Peyer's patch (tissue), 4 donors: Measurements from ENCODE around the gene SUGP2.

Experiments used
- POLR2A ChIP-seq, 2 donors: fragments of 450-650 bp; IDR thresholded peaks; one replicate each; pipeline ENCODE4 v1.5.1; 2017; ENCODE audit warnings: antibody characterized with exemption in 2 of 2, mild to moderate bottlenecking in 2 of 2, moderate library complexity in 2 of 2
- TF ChIP-seq, protein P1 (sequence below), 6 experiments: fragments of 450-650 bp in 4 of 6; fragments of 200-600 bp in 2 of 6; sonication (generic) in 1 of 6; IDR thresholded peaks; one replicate each; pipeline ENCODE4 v1.5.1; 2017 to 2019; ENCODE audit warnings: antibody characterized with exemption in 6 of 6, mild to moderate bottlenecking in 3 of 6, moderate library complexity in 1 of 6

DNA sequence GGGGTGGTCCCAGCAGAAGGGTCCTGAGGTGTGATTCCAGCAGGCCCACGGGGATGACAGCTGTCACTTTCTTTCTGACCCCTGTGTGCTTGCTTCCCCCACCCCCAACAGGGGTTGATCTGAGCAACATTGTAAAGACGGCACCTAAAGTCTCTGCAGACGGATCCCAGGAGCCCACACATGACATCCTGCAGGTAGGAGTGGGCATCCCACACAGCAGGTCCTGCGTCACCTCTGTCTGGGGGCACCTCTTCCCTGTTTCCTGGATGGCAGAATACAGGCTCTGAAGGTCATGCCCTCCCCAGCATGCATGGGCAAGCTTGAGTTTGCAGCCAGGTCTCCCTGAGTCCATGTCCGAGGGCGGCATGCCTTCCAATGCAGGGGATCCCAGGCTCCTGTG is 10.6 kb upstream of the SUGP2 start:
- TF ChIP-seq, protein P1, sequence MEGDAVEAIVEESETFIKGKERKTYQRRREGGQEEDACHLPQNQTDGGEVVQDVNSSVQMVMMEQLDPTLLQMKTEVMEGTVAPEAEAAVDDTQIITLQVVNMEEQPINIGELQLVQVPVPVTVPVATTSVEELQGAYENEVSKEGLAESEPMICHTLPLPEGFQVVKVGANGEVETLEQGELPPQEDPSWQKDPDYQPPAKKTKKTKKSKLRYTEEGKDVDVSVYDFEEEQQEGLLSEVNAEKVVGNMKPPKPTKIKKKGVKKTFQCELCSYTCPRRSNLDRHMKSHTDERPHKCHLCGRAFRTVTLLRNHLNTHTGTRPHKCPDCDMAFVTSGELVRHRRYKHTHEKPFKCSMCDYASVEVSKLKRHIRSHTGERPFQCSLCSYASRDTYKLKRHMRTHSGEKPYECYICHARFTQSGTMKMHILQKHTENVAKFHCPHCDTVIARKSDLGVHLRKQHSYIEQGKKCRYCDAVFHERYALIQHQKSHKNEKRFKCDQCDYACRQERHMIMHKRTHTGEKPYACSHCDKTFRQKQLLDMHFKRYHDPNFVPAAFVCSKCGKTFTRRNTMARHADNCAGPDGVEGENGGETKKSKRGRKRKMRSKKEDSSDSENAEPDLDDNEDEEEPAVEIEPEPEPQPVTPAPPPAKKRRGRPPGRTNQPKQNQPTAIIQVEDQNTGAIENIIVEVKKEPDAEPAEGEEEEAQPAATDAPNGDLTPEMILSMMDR (IDR thresholded peaks at IDR 0.05), result no peak
- no peak for TF ChIP-seq POLR2A (IDR thresholded peaks at IDR 0.05)
